HCT116 (cell line): ENCODE measurements around the gene KRTAP19-3. TPM values are rescaled to one million over a fixed set of nuclear protein-coding genes. Genes with fewer than 3 reads are reported as not detected.

Experiments
- total RNA-seq: library from RNA; stranded (reverse); gene quantifications from one replicate; pipeline ENCODE4 v1.2.1, GENCODE V29; 2021; ENCODE audit not compliant: unreplicated experiment

Gene KRTAP19-3
- total RNA-seq, 1 experiment from 2014 or later, result not detected

Other genes with a start within 250 kb of the KRTAP19-3 start
- not detected for gene KRTAP24-1, start 209.1 kb downstream of the KRTAP19-3 start, total RNA-seq
- gene KRTAP25-1, start 202.5 kb downstream of the KRTAP19-3 start, total RNA-seq, result not detected
- gene KRTAP26-1, start 171.7 kb downstream of the KRTAP19-3 start, total RNA-seq, result not detected
- not detected for gene KRTAP27-1, start 154.3 kb downstream of the KRTAP19-3 start, total RNA-seq
- gene KRTAP23-1, start 143.4 kb downstream of the KRTAP19-3 start, total RNA-seq, result not detected
- gene KRTAP13-2, start 119.7 kb downstream of the KRTAP19-3 start, total RNA-seq, result not detected
- not detected for gene KRTAP13-1, start 96.0 kb downstream of the KRTAP19-3 start, total RNA-seq
- not detected for gene KRTAP13-3, start 66.1 kb downstream of the KRTAP19-3 start, total RNA-seq
- not detected for gene KRTAP13-4, start 61.8 kb downstream of the KRTAP19-3 start, total RNA-seq
- gene KRTAP15-1, start 51.7 kb downstream of the KRTAP19-3 start, total RNA-seq, result not detected
- gene KRTAP19-1, start 11.6 kb downstream of the KRTAP19-3 start, total RNA-seq, result not detected
- gene KRTAP19-2, start 4.6 kb downstream of the KRTAP19-3 start, total RNA-seq, result not detected
- not detected for gene KRTAP19-4, start 5.2 kb upstream of the KRTAP19-3 start, total RNA-seq
- gene KRTAP19-5, start 10.1 kb upstream of the KRTAP19-3 start, total RNA-seq, result not detected
- not detected for gene KRTAP19-6, start 49.9 kb upstream of the KRTAP19-3 start, total RNA-seq
- not detected for gene KRTAP19-7, start 69.3 kb upstream of the KRTAP19-3 start, total RNA-seq
- not detected for gene KRTAP22-2, start 98.4 kb upstream of the KRTAP19-3 start, total RNA-seq
- not detected for gene KRTAP6-3, start 100.4 kb upstream of the KRTAP19-3 start, total RNA-seq
- not detected for gene KRTAP6-2, start 106.9 kb upstream of the KRTAP19-3 start, total RNA-seq
- gene KRTAP22-1, start 109.1 kb upstream of the KRTAP19-3 start, total RNA-seq, result not detected
- gene KRTAP6-1, start 121.9 kb upstream of the KRTAP19-3 start, total RNA-seq, result not detected
- not detected for gene KRTAP20-1, start 124.4 kb upstream of the KRTAP19-3 start, total RNA-seq
- gene KRTAP20-4, start 128.6 kb upstream of the KRTAP19-3 start, total RNA-seq, result not detected
- not detected for gene KRTAP20-2, start 143.2 kb upstream of the KRTAP19-3 start, total RNA-seq
- not detected for gene KRTAP20-3, start 150.9 kb upstream of the KRTAP19-3 start, total RNA-seq
- not detected for gene KRTAP21-3, start 226.8 kb upstream of the KRTAP19-3 start, total RNA-seq